ENCODE data around the gene DAD1.
"Not testable (repeated sequence)": the region's sequence is repeated elsewhere in the genome, so short reads cannot be mapped to it uniquely, and the experiment has no call there.

The DAD1 gene

DNA sequence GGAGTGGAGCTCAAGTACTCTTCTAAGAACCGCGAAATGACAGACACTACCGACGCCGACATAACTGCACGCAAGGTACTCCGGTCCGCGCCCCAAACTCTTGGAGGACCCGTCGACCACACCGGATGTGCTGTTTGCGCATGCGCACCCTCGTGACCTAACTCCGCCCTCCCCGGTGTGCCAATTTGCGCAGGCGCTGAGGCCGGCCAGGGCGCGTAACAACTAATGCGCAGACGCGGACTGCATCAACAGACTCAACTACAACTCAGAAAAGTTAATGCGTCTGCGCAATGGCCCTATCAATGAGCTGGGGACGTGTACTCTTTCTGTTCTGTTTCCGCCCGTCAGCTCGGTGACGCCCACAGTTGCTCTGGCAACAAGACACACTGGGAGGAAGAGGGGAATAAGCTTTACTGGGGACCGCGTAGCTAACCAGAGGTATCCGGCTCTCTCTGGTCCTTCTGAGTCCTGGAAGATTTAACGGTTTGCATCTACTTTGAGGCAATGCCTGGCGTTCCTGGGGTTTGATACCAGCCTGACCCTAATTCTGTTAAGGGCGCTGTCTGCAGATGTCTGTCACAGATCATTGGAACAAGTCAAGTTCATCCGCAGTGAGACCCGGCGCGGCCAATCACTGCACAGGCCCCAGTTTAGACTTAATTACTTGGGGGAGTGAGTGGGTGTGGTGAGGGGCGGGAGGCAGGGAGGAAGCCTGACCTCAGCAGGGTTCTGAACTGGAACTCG lies at the start of gene DAD1:
TSS of gene DAD1 (minus strand) at position 129 of the 744 bp plus-strand sequence. CDS start at position 62, 67 bp downstream.
- FAIRE-seq: peak; percentile 98

GRCh38 chr14:22635980-22636379 lies 47.0 kb upstream of the DAD1 start:
- not testable (repeated sequence) for FAIRE-seq

- no peak for FAIRE-seq
Observed at GRCh38 chr14:22634233-22634900, 45.3 kb upstream of the DAD1 start.

DNA sequence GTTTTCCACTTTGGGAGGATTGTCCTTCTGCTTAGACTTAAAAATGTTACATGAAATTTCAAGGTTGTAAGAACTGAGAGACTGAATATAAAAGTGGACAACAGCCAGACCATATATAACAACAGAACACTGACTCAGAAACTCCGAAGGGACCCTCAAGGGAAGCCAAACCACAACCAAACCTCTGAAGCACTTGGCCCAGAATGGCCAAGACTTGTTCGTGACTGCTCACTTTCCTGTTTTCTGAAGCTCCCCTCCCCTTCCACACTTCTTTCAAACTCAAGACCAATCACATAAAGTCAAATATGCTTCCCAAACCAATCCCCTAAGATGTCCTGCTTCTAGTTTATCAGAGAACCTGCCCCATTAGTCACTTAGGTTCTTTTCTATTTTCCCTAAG lies 41.5 kb upstream of the DAD1 start:
- FAIRE-seq: no peak

DNA sequence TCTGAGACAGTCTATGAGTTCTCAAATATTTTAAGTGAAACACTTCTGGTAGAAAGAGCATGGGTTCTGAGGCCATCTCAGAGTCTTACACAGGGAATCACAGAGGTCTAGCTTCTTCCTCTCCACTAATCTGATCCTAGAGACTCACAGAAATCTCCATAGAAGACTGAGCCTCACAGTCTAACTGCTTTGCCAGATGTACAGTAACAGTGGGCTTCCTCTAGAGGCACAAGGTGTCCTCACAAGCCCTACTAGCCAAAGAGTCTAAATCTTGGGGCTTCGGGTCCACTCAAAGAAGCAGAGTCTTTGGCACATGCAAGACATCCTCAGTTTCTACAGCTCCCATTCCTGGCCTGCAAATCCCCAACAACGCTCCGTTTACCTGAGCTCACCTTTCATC lies 41.0 kb upstream of the DAD1 start:
- FAIRE-seq: no peak

DNA sequence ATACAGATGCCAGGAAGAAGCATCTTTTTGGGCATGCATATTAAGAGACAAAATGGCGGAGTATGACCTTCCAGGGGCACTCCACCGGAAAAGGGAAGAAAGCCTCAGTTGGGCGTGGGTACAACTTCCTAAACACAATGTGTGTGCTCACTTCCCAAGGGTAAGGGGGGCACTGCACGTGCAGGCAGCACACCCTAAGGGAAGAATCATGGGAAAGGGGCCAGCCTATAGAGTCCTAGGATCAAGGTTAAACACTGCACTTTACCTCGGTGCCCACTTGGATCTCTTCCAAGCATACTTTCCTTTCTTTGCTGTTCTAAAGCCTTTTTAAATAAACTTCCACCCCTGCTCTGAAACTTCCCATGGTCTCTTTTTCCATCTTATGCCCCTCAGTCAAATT lies 40.3 kb upstream of the DAD1 start:
- FAIRE-seq: no peak

GRCh38 chr14:22627506-22628263 lies 38.7 kb upstream of the DAD1 start:
- FAIRE-seq: no peak

DNA sequence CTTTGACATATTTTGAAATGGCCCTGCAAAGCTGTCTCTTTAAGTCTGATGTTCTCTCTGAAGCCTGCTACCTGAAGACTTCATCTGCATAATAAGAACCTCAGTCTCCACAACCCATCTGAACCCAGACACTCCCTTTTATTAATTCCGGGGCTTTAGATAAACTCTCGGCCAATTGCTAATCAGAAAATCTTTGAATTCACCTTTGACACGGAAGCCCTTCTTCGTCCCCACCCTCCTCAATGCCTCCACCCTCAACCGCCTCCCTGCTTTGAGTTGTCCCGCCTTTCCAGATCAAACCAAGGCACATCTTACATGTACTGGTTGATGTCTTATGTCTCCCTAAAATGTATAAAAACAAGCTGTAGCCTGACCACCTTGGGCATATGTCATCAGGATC lies 37.6 kb upstream of the DAD1 start:
- no peak for FAIRE-seq

DNA sequence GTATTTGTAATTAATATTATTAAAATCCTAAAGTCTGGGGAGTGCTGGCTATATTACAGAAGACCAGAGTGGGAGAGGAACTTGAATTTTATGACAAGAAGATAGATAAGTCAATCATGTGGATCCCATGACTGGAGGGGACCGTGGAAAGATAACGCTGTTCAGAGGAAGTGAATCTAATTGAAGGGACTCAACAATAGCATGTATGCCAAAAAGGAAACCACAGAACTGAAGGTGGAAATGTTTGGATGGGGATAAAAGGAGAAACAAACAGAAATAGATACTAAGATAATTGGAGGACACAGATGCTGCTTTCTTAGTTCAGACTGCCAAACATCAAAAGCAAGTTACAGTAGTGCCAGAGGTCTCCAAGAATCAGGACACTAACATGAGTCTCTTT lies 34.0 kb upstream of the DAD1 start:
- no peak for FAIRE-seq

DNA sequence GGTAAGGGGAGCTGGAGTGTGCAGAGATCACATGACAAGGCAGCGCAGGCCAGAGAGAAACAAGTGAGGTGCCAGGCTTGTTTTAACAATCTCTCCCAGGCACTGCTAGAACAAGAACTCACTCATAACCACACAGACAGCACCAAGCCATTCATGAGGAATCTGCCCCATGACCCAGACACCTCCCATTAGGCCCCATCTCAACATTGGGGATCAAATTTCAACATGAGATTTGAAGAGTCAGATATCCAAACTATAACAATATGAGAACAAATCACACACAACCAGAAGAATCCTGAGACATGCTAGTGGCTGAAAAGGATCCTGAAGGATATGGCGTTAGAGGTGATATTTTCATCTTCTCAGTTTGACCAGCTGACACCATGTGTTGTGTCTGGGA lies 33.2 kb upstream of the DAD1 start:
- FAIRE-seq: no peak

GRCh38 chr14:22615765-22616164 lies 26.7 kb upstream of the DAD1 start:
- not testable (repeated sequence) for FAIRE-seq

DNA sequence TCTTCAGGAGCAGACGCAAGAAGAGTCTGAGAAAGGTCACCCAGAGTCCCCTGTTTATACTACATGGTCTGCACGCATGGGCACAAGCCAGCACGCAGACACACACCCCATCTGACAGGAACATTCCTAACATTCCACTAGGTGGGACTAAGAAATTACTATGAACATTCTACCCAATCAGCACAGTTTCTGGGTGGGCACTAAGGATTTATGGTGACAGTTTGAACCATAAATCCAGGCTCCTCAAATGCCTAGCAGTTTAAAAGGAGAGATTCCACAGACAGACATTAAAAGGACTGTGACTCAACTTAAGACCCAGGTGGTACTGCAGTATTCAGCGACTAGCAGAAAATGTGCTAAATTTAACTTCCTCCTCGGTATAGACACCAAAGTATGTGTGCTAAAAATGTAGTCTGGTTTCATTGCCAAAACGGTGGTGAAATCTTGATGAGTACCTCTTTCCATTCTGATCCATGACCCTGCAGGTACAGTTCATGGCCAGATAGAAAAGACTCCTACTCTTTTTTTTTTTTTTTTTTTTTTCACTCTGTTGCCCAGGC lies 25.3 kb upstream of the DAD1 start:
- no peak for FAIRE-seq

DNA sequence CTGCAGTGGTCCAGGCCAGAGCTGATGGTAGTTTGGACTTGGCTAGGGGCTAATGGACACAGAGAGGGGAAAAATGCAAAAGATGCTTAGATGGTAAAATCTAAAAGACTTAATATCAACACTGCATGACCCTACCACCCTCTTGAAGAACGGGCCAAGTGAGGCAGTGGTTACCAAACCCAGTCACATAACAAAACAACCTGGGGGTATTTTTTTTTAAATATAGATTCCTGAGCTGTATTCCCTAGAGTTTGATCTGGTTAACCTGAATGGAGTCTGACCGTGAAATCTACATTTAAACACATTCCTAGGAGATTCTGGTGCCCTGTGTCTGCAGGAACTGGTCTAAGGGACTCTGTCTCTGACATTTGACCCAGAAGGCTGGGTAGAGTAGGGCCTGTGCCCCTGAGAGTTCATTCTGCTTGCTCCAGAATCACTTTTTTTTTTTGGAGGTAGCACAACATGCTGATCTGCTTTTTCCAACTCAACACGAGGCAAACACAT lies 24.8 kb upstream of the DAD1 start:
- no peak for FAIRE-seq

- no peak for FAIRE-seq
Observed at GRCh38 chr14:22613106-22613695, 24.2 kb upstream of the DAD1 start.

GRCh38 chr14:22610931-22611330 lies 21.9 kb upstream of the DAD1 start:
- no peak for FAIRE-seq

DNA sequence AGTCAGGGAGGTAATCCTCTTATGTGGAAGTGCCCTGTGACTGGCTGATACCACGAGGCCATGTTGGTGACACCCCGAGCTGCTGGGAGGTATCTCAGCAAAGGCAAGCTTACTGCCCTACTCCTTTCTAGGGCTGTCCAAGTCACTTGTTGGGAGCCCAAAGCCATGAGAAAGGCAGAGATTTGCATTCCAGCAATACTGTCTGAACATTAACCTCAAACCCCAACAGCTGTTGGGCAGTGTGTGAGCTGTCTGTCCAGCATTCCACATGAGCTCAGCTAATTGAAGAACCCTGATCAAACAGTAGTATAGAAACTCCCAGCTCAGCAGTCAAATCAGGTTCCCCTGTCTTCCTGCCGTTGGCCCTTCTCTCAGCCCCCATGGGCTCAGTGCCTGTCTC lies 18.3 kb upstream of the DAD1 start:
- no peak for FAIRE-seq

DNA sequence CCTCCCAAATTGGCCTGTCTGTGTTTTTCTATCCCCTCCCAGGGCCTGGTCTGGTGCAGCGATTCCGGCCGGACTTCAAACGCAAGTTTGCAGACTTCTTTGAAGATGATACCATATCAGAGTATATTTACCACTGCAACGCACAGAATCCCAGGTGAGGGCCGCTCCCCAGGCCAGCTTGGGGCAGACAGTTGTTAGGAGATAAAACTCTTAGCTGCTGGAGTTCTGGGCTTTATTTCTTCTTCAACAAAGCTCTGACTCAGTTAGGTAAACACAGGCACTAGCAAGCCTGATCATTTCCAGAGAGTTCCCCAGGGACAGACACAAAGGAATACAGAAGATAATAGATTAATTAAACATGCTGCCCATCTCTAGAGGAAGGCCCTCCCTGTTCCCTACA lies 17.4 kb upstream of the DAD1 start:
- no peak for FAIRE-seq

DNA sequence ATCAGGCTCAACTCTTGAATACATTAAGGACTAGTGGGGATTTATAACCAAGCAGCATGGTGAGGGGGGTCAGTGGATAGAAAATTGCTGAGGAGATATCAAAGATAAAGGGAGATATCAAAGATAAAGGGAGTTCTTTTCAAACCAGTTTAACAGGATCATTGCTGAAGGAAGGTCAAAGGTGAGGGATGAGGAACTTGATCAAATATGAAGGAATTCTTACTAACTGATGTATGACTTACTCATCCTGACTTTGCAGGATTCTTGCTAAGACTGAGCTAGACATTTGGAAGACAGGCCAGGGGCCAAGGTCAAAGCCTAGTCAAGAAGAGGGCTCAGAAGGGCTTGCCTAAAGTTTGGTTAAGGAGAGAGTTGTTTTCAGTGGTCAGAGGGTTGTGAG lies 13.8 kb upstream of the DAD1 start:
- no peak for FAIRE-seq

DNA sequence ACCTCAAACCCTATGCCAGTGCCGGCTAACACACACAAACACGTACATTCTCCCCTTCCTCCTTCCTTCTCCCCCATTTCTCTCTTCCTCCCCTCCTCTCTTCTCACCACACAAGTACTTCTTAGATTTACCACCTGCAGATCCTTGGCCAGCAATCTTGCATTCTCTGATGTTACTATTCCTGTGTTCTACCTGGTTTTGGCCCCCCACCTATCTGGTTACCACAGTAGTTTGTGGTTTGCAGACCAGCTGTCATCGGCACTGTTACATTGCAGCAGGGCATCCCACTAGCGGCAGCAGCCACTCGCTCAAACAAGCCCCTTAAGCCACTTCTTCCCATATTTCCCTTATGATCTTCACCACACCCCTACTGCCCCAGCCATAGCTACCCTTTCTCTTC lies 13.0 kb upstream of the DAD1 start:
- no peak for FAIRE-seq

GRCh38 chr14:22601456-22601855 lies 12.4 kb upstream of the DAD1 start:
- no peak for FAIRE-seq

- no peak for FAIRE-seq
Observed at GRCh38 chr14:22600027-22600426, 11.0 kb upstream of the DAD1 start.

- FAIRE-seq: no peak
Observed at GRCh38 chr14:22599349-22599748, 10.3 kb upstream of the DAD1 start.

DNA sequence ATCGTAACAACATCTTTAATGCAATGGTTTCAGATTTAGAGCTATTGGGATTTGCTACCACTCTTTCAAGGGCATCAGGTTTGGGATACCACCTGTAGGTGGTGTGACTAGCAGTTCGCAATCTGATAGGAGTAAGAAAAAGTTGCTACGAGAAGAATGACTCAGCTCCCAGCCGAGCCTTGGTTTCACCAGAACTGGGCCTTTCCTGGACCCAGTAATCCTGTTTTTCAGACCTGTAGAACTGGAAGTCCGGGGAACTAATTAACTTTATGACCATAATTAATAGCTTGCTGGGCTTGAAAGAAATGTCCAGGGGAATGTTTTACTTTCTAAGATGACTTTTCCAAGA lies 9.8 kb upstream of the DAD1 start:
- no peak for FAIRE-seq

Measured in A204.1 (cell line).